PC-9 (cell line): ENCODE measurements around the gene DGKA. TPM values are rescaled to one million over a fixed set of nuclear protein-coding genes. Genes with fewer than 3 reads are reported as not detected.
A peak's percentile ranks its signal among the peaks of the same experiment; 100 is the strongest.
"Not testable (repeated sequence)": the region's sequence is repeated elsewhere in the genome, so short reads cannot be mapped to it uniquely, and the experiment has no call there.

Experiments used
- BruUV-seq: library from RNA; stranded (reverse); fragments of 400-500 nt; replicated peaks from 2 replicates; lab custom pipeline; 2021; lab: Mats Ljungman, UMichigan
- CTCF ChIA-PET: fragments of 300-600 bp; sonication (Branson Sonifier 250); formaldehyde crosslinking; loops from one replicate; lab custom pipeline; 2022; ENCODE audit warnings: antibody characterized with exemption; lab: Charles Lee
- POLR2A ChIA-PET: fragments of 300-600 bp; sonication (Branson Sonifier 250); formaldehyde crosslinking; loops from one replicate; lab custom pipeline; 2022; ENCODE audit warnings: antibody characterized with exemption; ENCODE audit not compliant: unreplicated experiment; lab: Charles Lee
- DNase-seq, 2 experiments: peaks; one replicate each; pipeline versions ENCODE4 v3.0.0 to v3.0.0-alpha.2; 2015 to 2022; ENCODE audit warnings: mixed read lengths in 1 of 2
- H2AFZ ChIP-seq: fragments of 200-600 bp; sonication (generic); 2 replicates; pipeline ENCODE4 v1.8.1; 2017; ENCODE audit warnings: antibody characterized with exemption
- H3F3A ChIP-seq: fragments of 200-600 bp; sonication (generic); 2 replicates; pipeline ENCODE4 v1.8.1; 2017; ENCODE audit warnings: antibody characterized with exemption, mild to moderate bottlenecking, low read depth; ENCODE audit not compliant: insufficient read depth
- H3K27ac ChIP-seq: fragments of 200-600 bp; sonication (generic); 2 replicates; pipeline ENCODE4 v1.6.1; 2016; ENCODE audit warnings: mixed run types
- H3K27me3 ChIP-seq: fragments of 200-600 bp; sonication (generic); 2 replicates; pipeline ENCODE4 v1.6.1; 2016; ENCODE audit warnings: low read depth, mixed run types; ENCODE audit not compliant: insufficient read depth
- H3K36me3 ChIP-seq: fragments of 200-600 bp; sonication (generic); 2 replicates; pipeline ENCODE4 v1.6.1; 2016; ENCODE audit warnings: low read depth, mixed run types
- H3K4me1 ChIP-seq: fragments of 200-600 bp; sonication (generic); replicated peaks from 2 replicates; pipeline ENCODE4 v1.6.1; 2016; ENCODE audit warnings: mixed run types; ENCODE audit not compliant: insufficient read depth
- H3K4me2 ChIP-seq: fragments of 200-600 bp; sonication (generic); 2 replicates; pipeline ENCODE4 v1.6.1; 2017; ENCODE audit warnings: mixed run types
- H3K4me3 ChIP-seq: fragments of 200-600 bp; sonication (generic); 2 replicates; pipeline ENCODE4 v1.6.1; 2016; ENCODE audit warnings: mixed run types
- H3K79me2 ChIP-seq: fragments of 200-600 bp; sonication (generic); 2 replicates; pipeline ENCODE4 v1.6.1; 2017; ENCODE audit warnings: low read depth, mixed run types
- H3K9me2 ChIP-seq: fragments of 200-600 bp; sonication (generic); 2 replicates; pipeline ENCODE4 v1.8.1; 2017; ENCODE audit warnings: mild to moderate bottlenecking; ENCODE audit not compliant: insufficient read depth
- H3K9me3 ChIP-seq: fragments of 200-600 bp; sonication (generic); 2 replicates; pipeline ENCODE4 v1.8.1; 2016; ENCODE audit warnings: low read depth; ENCODE audit not compliant: insufficient read depth
- H4K20me1 ChIP-seq: fragments of 200-600 bp; sonication (generic); 2 replicates; pipeline ENCODE4 v1.8.1; 2017; ENCODE audit not compliant: insufficient read depth
- EZH2 ChIP-seq: fragments of 200-600 bp; sonication (generic); IDR thresholded peaks from 2 replicates; pipeline ENCODE4 v1.8.0; 2017; ENCODE audit warnings: antibody characterized with exemption, low read depth
- intact Hi-C: fragments of 100-400 bp; cut with micrococcal nuclease; formaldehyde crosslinking; loops from one replicate; pipeline ENCODE4 v1.10.0; 2022; ENCODE audit not compliant: unreplicated experiment
- total RNA-seq: library from RNA; stranded (reverse); gene quantifications from 2 replicates; pipeline ENCODE4 v1.2.3, GENCODE V29; 2021
- TF ChIP-seq, protein P1 (sequence below): fragments of 200-600 bp; sonication (generic); conservative IDR thresholded peaks from 2 replicates; pipeline ENCODE4 v1.6.1; 2017; ENCODE audit warnings: mixed run types, antibody characterized with exemption, mild to moderate bottlenecking, moderate library complexity

Gene DGKA
- total RNA-seq, 1 experiment from 2014 or later: 86.6 TPM

DNA sequence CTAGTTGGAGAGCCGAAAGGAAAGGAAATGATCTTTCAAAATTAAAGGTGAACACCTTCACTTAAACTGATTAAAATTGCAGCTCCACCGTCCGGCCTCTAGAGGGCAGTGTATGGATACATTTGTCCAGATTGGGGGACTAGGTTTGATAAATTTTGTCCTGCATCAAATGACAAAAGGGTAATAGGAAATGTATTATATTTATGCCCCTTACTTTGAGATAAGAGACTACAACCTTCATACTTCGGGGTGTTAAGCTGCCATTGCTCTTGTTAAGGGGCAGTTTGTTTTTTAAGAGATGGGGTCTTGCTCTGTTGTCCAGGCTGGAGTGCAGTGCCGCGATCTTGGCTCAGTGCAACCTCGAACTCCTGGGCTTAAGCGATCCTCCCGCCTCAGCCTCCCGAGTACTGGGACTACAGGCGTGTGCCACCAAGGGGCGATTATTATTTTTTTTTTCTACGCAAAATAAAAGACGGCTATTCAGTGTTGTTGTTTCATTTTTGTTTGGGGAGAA is 65.3 kb downstream of the DGKA start:
- Histone ChIP-seq H3K4me3 (peak overlapping the region; percentile 70), H4K20me1 (no peaks in the 10 kb centered on the region), H3K4me2 (peak overlapping the region; percentile 89), H3K27me3 (no peaks in the 10 kb centered on the region), H3K4me1 (peaks cover 9% of the 10 kb centered on the region), H3K36me3 (no peaks in the 10 kb centered on the region), H3K9me3 (no peaks in the 10 kb centered on the region), H3K27ac (no peak overlapping the region), H3K79me2 (peaks cover 5% of the 10 kb centered on the region; the same call in 1 of the 2 replicates), H3K9me2 (no peaks in the 10 kb centered on the region), H3F3A (peaks cover 22% of the 10 kb centered on the region; the same call in 1 of the 2 replicates), H2AFZ (peak overlapping the region; percentile 71)
- ChIA-PET POLR2A (interaction anchor here (0.6 to 1.2 kb wide), 2 partner anchors 108 to 226 kb away, joined by 3 to 5 read pairs; partner anchors contain the start of genes PA2G4 and RNF41), CTCF (interaction anchor here (0.5 to 2.2 kb wide), 16 partner anchors 11 to 258 kb away, joined by 3 to 23 read pairs (median 4); no protein-coding TSS in a partner anchor)
- peak; percentile 52 to 57 for DNase-seq
- no peak for TF ChIP-seq EZH2
- TF ChIP-seq, protein P1, sequence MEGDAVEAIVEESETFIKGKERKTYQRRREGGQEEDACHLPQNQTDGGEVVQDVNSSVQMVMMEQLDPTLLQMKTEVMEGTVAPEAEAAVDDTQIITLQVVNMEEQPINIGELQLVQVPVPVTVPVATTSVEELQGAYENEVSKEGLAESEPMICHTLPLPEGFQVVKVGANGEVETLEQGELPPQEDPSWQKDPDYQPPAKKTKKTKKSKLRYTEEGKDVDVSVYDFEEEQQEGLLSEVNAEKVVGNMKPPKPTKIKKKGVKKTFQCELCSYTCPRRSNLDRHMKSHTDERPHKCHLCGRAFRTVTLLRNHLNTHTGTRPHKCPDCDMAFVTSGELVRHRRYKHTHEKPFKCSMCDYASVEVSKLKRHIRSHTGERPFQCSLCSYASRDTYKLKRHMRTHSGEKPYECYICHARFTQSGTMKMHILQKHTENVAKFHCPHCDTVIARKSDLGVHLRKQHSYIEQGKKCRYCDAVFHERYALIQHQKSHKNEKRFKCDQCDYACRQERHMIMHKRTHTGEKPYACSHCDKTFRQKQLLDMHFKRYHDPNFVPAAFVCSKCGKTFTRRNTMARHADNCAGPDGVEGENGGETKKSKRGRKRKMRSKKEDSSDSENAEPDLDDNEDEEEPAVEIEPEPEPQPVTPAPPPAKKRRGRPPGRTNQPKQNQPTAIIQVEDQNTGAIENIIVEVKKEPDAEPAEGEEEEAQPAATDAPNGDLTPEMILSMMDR: peak; percentile 91
- intact Hi-C loops: loop anchor here (1.0 to 2.0 kb wide), 3 partner anchors 33 to 193 kb away; partner anchors contain the start of genes PA2G4 and SMARCC2
- BruUV-seq: no TSS peak

DNA sequence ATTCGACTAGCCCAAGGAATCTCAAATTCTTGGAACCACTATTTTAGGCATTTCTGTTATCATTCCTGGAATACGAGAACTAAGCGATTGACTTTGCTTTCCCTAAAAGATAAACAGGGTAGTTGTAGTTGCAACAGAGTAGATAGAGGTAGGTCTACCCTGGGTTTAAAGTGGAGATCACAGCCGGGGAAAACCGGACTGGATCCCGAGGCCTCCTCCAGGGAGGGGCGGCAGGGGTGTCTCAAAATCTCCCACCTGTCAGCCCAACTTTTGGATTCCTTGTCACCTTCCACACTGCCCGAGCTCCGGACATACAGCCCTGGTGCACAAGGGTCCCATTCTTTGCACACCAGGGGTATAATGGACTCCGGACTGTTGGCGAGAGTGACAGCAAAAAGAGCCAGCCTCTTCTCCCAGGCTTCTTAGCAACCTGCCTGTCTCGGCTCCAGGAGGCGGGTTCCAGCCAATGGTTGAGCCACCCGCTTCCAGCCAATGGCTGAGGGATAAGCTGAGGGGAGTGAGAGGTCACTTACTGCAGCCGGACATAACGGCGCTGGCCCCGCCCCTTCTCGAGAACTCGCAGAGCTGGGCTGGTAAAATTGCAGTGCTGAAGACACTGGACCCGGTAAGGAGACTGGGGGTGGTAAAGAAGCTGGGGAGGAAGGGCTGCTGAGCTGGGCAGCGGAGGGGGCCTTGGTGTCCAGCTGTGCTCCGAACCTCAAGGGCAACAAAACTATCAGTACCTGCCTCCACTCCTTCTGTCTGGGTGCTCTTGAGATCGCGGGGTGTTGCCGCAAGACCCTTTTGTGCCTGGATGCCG is 66.0 kb downstream of the DGKA start, which contains the start of gene SUOX:
SUOX (plus strand) TSS at position 562 of the 820 bp plus-strand sequence. CDS start 4,946 bp downstream, outside the sequence.
- Histone ChIP-seq H3K79me2 (peaks cover 5% of the 10 kb centered on the region; the same call in 1 of the 2 replicates), H3K4me1 (peaks cover 9% of the 10 kb centered on the region), H3K4me2 (peak within 1 kb of the TSS; percentile 89), H3K4me3 (peak within 1 kb of the TSS; percentile 70), H3K27ac (no peak within 1 kb of the TSS), H3F3A (peaks cover 22% of the 10 kb centered on the region; the same call in 1 of the 2 replicates), H3K9me2 (no peaks in the 10 kb centered on the region), H3K9me3 (no peaks in the 10 kb centered on the region), H3K36me3 (no peaks in the 10 kb centered on the region), H2AFZ (peak within 1 kb of the TSS; percentile 92), H4K20me1 (no peaks in the 10 kb centered on the region), H3K27me3 (no peaks in the 10 kb centered on the region)
- ChIA-PET POLR2A (interaction anchor here (0.6 to 1.2 kb wide), 8 partner anchors 10 to 1748 kb away, joined by 3 to 8 read pairs (median 6); partner anchors contain the start of genes PA2G4, PYM1, RAB5B and STAT2), CTCF (interaction anchor here (0.6 to 2.2 kb wide), 9 partner anchors 10 to 274 kb away, joined by 3 to 10 read pairs (median 6); partner anchors contain the start of gene RAB5B)
- DNase-seq: peak; percentile 94 to 95
- BruUV-seq: TSS peak; percentile 55
- no peak for TF ChIP-seq EZH2
- TF ChIP-seq, protein P1: no peak; the same call in 1 of the 2 replicates
- intact Hi-C loops: loop anchor here (1.0 to 2.0 kb wide), 4 partner anchors 32 to 192 kb away; partner anchors contain the start of genes PA2G4, RPS26 and SMARCC2

DNA sequence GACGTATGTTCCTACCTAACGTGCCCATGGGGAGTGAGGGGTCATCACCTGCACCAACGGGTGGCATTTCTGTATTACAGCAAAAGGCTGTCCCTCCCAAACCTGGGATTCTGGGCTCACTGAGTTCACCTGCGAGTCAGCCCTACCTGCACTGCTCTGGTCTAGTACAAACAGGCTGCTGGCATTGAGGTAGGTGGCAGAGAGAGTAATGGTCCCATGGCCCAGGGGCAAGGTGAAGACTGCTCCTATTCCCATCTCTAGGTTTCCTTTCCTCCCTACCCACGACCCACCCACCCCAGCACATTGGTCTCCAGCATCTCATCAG is 66.5 kb downstream of the DGKA start:
- TF ChIP-seq, protein P1: no peak
- TF ChIP-seq EZH2: no peak
- TSS peak; percentile 17 for BruUV-seq
- intact Hi-C loops: loop anchor here (1.0 to 2.0 kb wide), 3 partner anchors 44 to 191 kb away; partner anchors contain the start of genes PA2G4, RPS26 and SMARCC2
- peak overlapping the region; percentile 89 for H3K4me2 ChIP-seq
- peak overlapping the region; percentile 70 for H3K4me3 ChIP-seq
- ChIA-PET CTCF (interaction anchor here (0.6 to 2.2 kb wide), 6 partner anchors 10 to 275 kb away, joined by 4 to 10 read pairs (median 7); partner anchors contain the start of gene RAB5B), POLR2A (interaction anchor here (0.6 to 1.2 kb wide), 7 partner anchors 10 to 362 kb away, joined by 3 to 8 read pairs (median 6); partner anchors contain the start of genes PA2G4, PYM1, RAB5B and STAT2)
- no peaks in the 10 kb centered on the region for H4K20me1 ChIP-seq
- DNase-seq: peak in 1 of 2 experiments; percentile 29
- H3K79me2 ChIP-seq: peaks cover 5% of the 10 kb centered on the region; the same call in 1 of the 2 replicates
- no peak overlapping the region for H3K27ac ChIP-seq
- peak overlapping the region; percentile 92 for H2AFZ ChIP-seq
- no peaks in the 10 kb centered on the region for H3K9me2 ChIP-seq
- peaks cover 9% of the 10 kb centered on the region for H3K4me1 ChIP-seq
- no peaks in the 10 kb centered on the region for H3K27me3 ChIP-seq
- H3K36me3 ChIP-seq: no peaks in the 10 kb centered on the region
- no peaks in the 10 kb centered on the region for H3K9me3 ChIP-seq
- H3F3A ChIP-seq: peaks cover 22% of the 10 kb centered on the region; the same call in 1 of the 2 replicates

DNA sequence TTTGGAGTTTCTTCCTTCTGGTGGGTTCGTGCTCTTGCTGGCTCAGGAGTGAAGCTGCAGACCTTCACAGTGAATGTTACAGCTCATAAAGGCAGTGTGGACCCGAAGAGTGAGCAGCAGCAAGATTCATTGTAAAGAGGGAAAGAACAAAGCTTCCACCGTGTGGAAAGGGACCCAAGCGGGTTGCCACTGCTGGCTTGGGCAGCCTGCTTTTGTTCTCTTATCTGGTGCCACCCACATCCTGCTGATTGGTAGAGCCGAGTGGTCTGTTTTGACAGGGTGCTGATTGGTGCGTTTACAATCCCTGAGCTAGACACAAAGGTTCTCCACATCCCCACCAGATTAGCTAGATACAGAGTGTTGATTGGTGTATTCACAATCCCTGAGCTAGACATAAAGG is 68.6 kb downstream of the DGKA start:
- H3K79me2 ChIP-seq, H3K27ac ChIP-seq, intact Hi-C loops, H3K4me2 ChIP-seq, H2AFZ ChIP-seq, H3K4me1 ChIP-seq, H3K27me3 ChIP-seq, DNase-seq, H3K36me3 ChIP-seq, H3K9me3 ChIP-seq, H3K9me2 ChIP-seq, H4K20me1 ChIP-seq, H3K4me3 ChIP-seq, BruUV-seq, CTCF ChIA-PET, POLR2A ChIA-PET: not testable (repeated sequence)
- peaks cover 14% of the 10 kb centered on the region; the same call in 1 of the 2 replicates for H3F3A ChIP-seq
